ENCODE measurements around the gene JPH3. TPM values are rescaled to one million over a fixed set of nuclear protein-coding genes. Genes with fewer than 3 reads are reported as not detected.
A peak's percentile ranks its signal among the peaks of the same experiment; 100 is the strongest.

Gene JPH3
- total and polyA plus RNA-seq, 10 of the 15 experiments (the other 5 are each of a cell fraction or from before 2014, with no cell fraction given) = 0.05 TPM; not detected in 9

DNA sequence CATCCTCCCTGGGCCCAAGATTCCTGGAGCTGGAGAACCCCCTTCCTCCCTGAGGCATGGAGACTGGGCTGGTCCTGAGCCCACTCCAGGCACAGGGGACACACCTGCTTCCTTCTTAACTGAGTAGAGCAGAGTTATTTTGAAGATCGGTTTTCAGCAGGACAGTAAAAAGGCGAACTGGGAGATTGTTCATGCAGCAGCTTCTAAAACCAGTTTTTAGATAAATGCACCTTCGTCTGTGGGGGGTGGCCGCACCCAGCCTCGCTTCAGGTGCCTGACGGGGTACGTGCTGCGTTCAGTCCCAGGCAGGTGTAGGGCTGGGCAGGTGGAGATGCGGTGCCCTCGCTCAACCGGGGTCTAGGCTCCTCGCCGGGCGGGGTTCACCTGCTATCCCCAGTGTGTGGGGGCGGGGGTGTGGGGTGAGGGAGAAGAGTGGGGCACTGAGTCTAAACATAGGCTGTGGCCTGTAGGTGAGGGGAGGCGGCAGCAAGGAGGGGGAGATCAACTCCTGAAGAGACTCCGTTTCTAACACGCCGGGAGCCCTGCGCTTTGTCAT, 69.5 kb downstream of the JPH3 start:
- ChIA-PET CTCF (no interaction called here), POLR2A (no interaction called here), SMC1A (ENCODE audit: uncharacterized antibody, unreplicated experiment) (no interaction called here), RAD21 (ENCODE audit: unreplicated experiment) (no interaction called here)
- DNase-seq (ENCODE audit: low read depth, low spot score) (no peak), ATAC-seq (no peak), FAIRE-seq (no peak)
- no peak for TF ChIP-seq LARP7 (IDR thresholded peaks at IDR 0.05)
- TF ChIP-seq CBFB (IDR thresholded peaks at IDR 0.05; ENCODE audit: low read depth) = no peak
- no peak for TF ChIP-seq NFXL1 (IDR thresholded peaks at IDR 0.05; ENCODE audit: borderline replicate concordance)
- Histone ChIP-seq H3K4me1 (ENCODE audit: control insufficient read depth, insufficient read depth, low read length) (no peaks in the 10 kb centered on the region), H3K27me3 (replicated peaks in 1 of 2; ENCODE audit: control insufficient read depth in 2 of 2, insufficient read depth in 2 of 2, low read length in 1 of 2) (peaks cover 0 to under 1% of the 10 kb centered on the region in 2 experiments; a peak in 2 of 4 replicates), H3K4me3 (no peak overlapping the region), H2AFZ (ENCODE audit: control insufficient read depth, low read depth, low read length) (no peak overlapping the region), H3K79me2 (ENCODE audit: control insufficient read depth, insufficient read depth, low read length) (no peaks in the 10 kb centered on the region), H3K9ac (ENCODE audit: control insufficient read depth, insufficient read depth, low read length) (no peak overlapping the region), H3K4me2 (ENCODE audit: control insufficient read depth, insufficient read depth) (no peak overlapping the region), H3K9me3 (replicated peaks; ENCODE audit: control insufficient read depth, insufficient read depth, low read length) (no peaks in the 10 kb centered on the region), H3K36me3 (ENCODE audit: control insufficient read depth in 2 of 2, insufficient read depth in 2 of 2, low read length in 1 of 2) (no peaks in the 10 kb centered on the region), H4K20me1 (ENCODE audit: control insufficient read depth, insufficient read depth) (no peaks in the 10 kb centered on the region), H3K27ac (ENCODE audit: control insufficient read depth, insufficient read depth) (no peak overlapping the region)
- 74% methylated on average over 19 of the region's 20 CpGs for WGBS (ENCODE audit: insufficient coverage, insufficient replicate concordance, low lambda C conversion rate, missing lambda C conversion rate)
- no TSS peak for BruUV-seq (replicated peaks)
- intact Hi-C loops (cut with micrococcal nuclease; ENCODE audit: unreplicated experiment) = no loop called here
- in situ Hi-C loops (cut with MboI) = no loop called here

DNA sequence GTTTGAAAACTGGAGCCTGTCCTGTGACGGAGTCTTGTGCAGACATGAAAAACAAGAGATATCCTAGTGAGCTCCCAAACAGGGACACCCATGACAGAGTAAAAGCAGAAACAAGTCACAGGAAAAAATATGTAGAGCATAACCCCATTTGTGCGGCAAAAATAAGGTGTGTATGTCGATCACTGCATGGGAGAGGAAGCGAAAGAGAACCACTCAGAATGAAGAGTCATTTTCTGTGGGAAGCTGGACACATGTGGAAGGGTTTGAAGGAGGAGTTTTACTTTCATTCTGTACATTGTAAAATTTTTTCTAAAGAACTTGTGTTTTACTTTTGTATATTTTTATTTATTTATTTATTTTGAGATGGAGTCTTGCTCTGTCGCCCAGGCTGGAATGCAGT, 72.1 kb downstream of the JPH3 start:
- H3K4me3 ChIP-seq = no peak overlapping the region
- H3K4me1 ChIP-seq (ENCODE audit: control insufficient read depth, insufficient read depth, low read length) = no peaks in the 10 kb centered on the region
- no peak overlapping the region for H3K9ac ChIP-seq (ENCODE audit: control insufficient read depth, insufficient read depth, low read length)
- no TSS peak for BruUV-seq (replicated peaks)
- H3K9me3 ChIP-seq (replicated peaks; ENCODE audit: control insufficient read depth, insufficient read depth, low read length) = no peaks in the 10 kb centered on the region
- ChIA-PET SMC1A (ENCODE audit: uncharacterized antibody, unreplicated experiment) (no interaction called here), RAD21 (ENCODE audit: unreplicated experiment) (no interaction called here), CTCF (no interaction called here), POLR2A (no interaction called here)
- WGBS (ENCODE audit: insufficient coverage, insufficient replicate concordance, low lambda C conversion rate, missing lambda C conversion rate) = 50% methylated on average over 5 of the region's 5 CpGs
- no peaks in the 10 kb centered on the region for H3K36me3 ChIP-seq (ENCODE audit: control insufficient read depth in 2 of 2, insufficient read depth in 2 of 2, low read length in 1 of 2)
- DNase-seq (ENCODE audit: low read depth, low spot score) (no peak), FAIRE-seq (no peak), ATAC-seq (0 out of 3 replicates have a peak, but pooled peaks have one; percentile 35)
- H4K20me1 ChIP-seq (ENCODE audit: control insufficient read depth, insufficient read depth) = no peaks in the 10 kb centered on the region
- intact Hi-C loops (cut with micrococcal nuclease; ENCODE audit: unreplicated experiment) = no loop called here
- in situ Hi-C loops (cut with MboI) = no loop called here
- no peak overlapping the region for H2AFZ ChIP-seq (ENCODE audit: control insufficient read depth, low read depth, low read length)
- H3K79me2 ChIP-seq (ENCODE audit: control insufficient read depth, insufficient read depth, low read length) = no peaks in the 10 kb centered on the region
- no peak overlapping the region for H3K27ac ChIP-seq (ENCODE audit: control insufficient read depth, insufficient read depth)
- no peak overlapping the region for H3K4me2 ChIP-seq (ENCODE audit: control insufficient read depth, insufficient read depth)
- TF ChIP-seq SIX5 (IDR thresholded peaks at IDR 0.05; ENCODE audit: low read depth, low read length, severe bottlenecking) (no peak), HDAC2 (IDR thresholded peaks at IDR 0.05) (no peak), SPI1 (IDR thresholded peaks at IDR 0.05; ENCODE audit: borderline replicate concordance, insufficient read depth, low read depth, low read length) (peak; percentile 60; the same call in 1 of the 2 replicates), SP1 (IDR thresholded peaks at IDR 0.05; ENCODE audit: low read depth, low read length) (no peak)
- H3K27me3 ChIP-seq (replicated peaks in 1 of 2; ENCODE audit: control insufficient read depth in 2 of 2, insufficient read depth in 2 of 2, low read length in 1 of 2) = no peaks in the 10 kb centered on the region

Data from GM12878 (cell line).